Progenitor cell of endocrine pancreas (in vitro differentiated cells): ENCODE measurements around the gene ARSJ. TPM values are rescaled to one million over a fixed set of nuclear protein-coding genes. Genes with fewer than 3 reads are reported as not detected.

Source experiments
- DNase-seq: peaks from one replicate; pipeline ENCODE4 v3.0.0; 2021; ENCODE audit warnings: low spot score; ENCODE audit not compliant: unreplicated experiment
- H3K27ac Mint-ChIP-seq: 2 replicates; pipeline ENCODE4 v1.8.0; 2021; ENCODE audit warnings: mild to moderate bottlenecking, moderate library complexity, mixed read lengths
- H3K27me3 Mint-ChIP-seq: 2 replicates; pipeline ENCODE4 v1.8.0; 2021; ENCODE audit warnings: mixed read lengths
- H3K36me3 Mint-ChIP-seq: 2 replicates; pipeline ENCODE4 v1.8.0; 2022; ENCODE audit warnings: mixed read lengths; ENCODE audit not compliant: insufficient read depth
- H3K4me1 Mint-ChIP-seq: 2 replicates; pipeline ENCODE4 v1.8.0; 2021; ENCODE audit warnings: low read depth, mixed read lengths
- H3K4me3 Mint-ChIP-seq: 2 replicates; pipeline ENCODE4 v1.8.0; 2021; ENCODE audit warnings: low read depth, mild to moderate bottlenecking, moderate library complexity, mixed read lengths
- H3K9me3 Mint-ChIP-seq: 2 replicates; pipeline ENCODE4 v1.8.0; 2021; ENCODE audit warnings: low read depth, mixed read lengths
- CTCF ChIP-seq: fragments of 200-600 bp; sonication (generic); IDR thresholded peaks from one replicate; pipeline ENCODE4 v1.5.0; 2021; ENCODE audit warnings: antibody characterized with exemption, mild to moderate bottlenecking; ENCODE audit not compliant: unreplicated experiment
- total RNA-seq: library from RNA; stranded (reverse); gene quantifications from 2 replicates; pipeline ENCODE4 v1.2.1, GENCODE V29; 2021

ARSJ gene
- total RNA-seq, 1 donor from 2014 or later, result 0.46 TPM

GRCh38 chr4:113901994-113902787 lies 77.3 kb downstream of the ARSJ start:
- Mint-ChIP-seq H3K27me3 (no peaks in the 10 kb centered on the region), H3K27ac (peak overlapping the region; percentile 94), H3K9me3 (peaks cover 4% of the 10 kb centered on the region), H3K4me3 (peak overlapping the region; percentile 48), H3K4me1 (peaks cover 15% of the 10 kb centered on the region), H3K36me3 (no peaks in the 10 kb centered on the region)
- peak; percentile 65 for TF ChIP-seq CTCF
- DNase-seq, result peak; percentile 16

GRCh38 chr4:113899271-113900070 lies 80.0 kb downstream of the ARSJ start:
- no peak for DNase-seq
- no peaks in the 10 kb centered on the region for H3K27me3 Mint-ChIP-seq
- H3K4me1 Mint-ChIP-seq, result peaks cover 15% of the 10 kb centered on the region
- no peak for TF ChIP-seq CTCF
- H3K4me3 Mint-ChIP-seq, result no peak overlapping the region
- H3K27ac Mint-ChIP-seq, result no peak overlapping the region
- peaks cover 4% of the 10 kb centered on the region for H3K9me3 Mint-ChIP-seq
- no peaks in the 10 kb centered on the region for H3K36me3 Mint-ChIP-seq

- no peak overlapping the region for H3K27ac Mint-ChIP-seq
- H3K4me1 Mint-ChIP-seq, result peaks cover 2% of the 10 kb centered on the region
- H3K27me3 Mint-ChIP-seq, result no peaks in the 10 kb centered on the region
- TF ChIP-seq CTCF, result peak; percentile 40
- no peak overlapping the region for H3K4me3 Mint-ChIP-seq
- no peaks in the 10 kb centered on the region for H3K36me3 Mint-ChIP-seq
- DNase-seq, result no peak
- H3K9me3 Mint-ChIP-seq, result no peaks in the 10 kb centered on the region
These were observed 85.9 kb downstream of the ARSJ start for GRCh38 chr4:113893546-113893945.

- no peak for TF ChIP-seq CTCF
- DNase-seq, result no peak
- Mint-ChIP-seq H3K4me3 (no peak overlapping the region), H3K36me3 (no peaks in the 10 kb centered on the region), H3K27me3 (no peaks in the 10 kb centered on the region), H3K27ac (no peak overlapping the region), H3K9me3 (peaks cover 15% of the 10 kb centered on the region), H3K4me1 (peaks cover 8% of the 10 kb centered on the region)
These were observed 91.4 kb downstream of the ARSJ start for GRCh38 chr4:113888006-113888405.

- Mint-ChIP-seq H3K27me3 (no peaks in the 10 kb centered on the region), H3K4me1 (peaks cover 8% of the 10 kb centered on the region), H3K36me3 (no peaks in the 10 kb centered on the region), H3K4me3 (no peak overlapping the region), H3K9me3 (peaks cover 15% of the 10 kb centered on the region), H3K27ac (no peak overlapping the region)
- no peak for DNase-seq
- no peak for TF ChIP-seq CTCF
These were observed 94.2 kb downstream of the ARSJ start for GRCh38 chr4:113885291-113885690.
